Esophagus muscularis mucosa (tissue), 4 donors: ENCODE data around the gene ADAM8. TPM values are rescaled to one million over a fixed set of nuclear protein-coding genes. Genes with fewer than 3 reads are reported as not detected.
A peak's percentile ranks its signal among the peaks of the same experiment; 100 is the strongest.

ENCODE experiments used
- DNase-seq: peaks from one replicate; pipeline ENCODE4 v3.0.0-alpha.2; 2017; ENCODE audit errors: extremely low spot score
- H3K27ac ChIP-seq, 4 donors: fragments of 200-600 bp; sonication (generic); replicated peaks in 1 of 4; 1 replicate in 3 of 4; 2 replicates in 1 of 4; pipeline ENCODE4 v1.5.1; 2016 to 2019; ENCODE audit warnings: mild to moderate bottlenecking in 1 of 4
- H3K27me3 ChIP-seq, 4 donors: fragments of 200-600 bp; sonication (generic); one replicate each; pipeline versions ENCODE4 v1.5.1 to v1.6.0; 2016 to 2019
- H3K36me3 ChIP-seq, 4 donors: fragments of 200-600 bp; sonication (generic); one replicate each; pipeline ENCODE4 v1.5.1; 2016 to 2019
- H3K4me1 ChIP-seq, 4 donors: fragments of 200-600 bp; sonication (generic); one replicate each; pipeline ENCODE4 v1.5.1; 2016 to 2019
- H3K4me3 ChIP-seq, 4 donors: fragments of 200-600 bp; sonication (generic); 1 replicate in 2 of 4; 2 replicates in 2 of 4; pipeline ENCODE4 v1.5.1; 2016 to 2019; ENCODE audit warnings: mild to moderate bottlenecking in 4 of 4, moderate library complexity in 1 of 4
- H3K9me3 ChIP-seq, 4 donors: fragments of 200-600 bp; sonication (generic); 1 replicate in 3 of 4; 2 replicates in 1 of 4; pipeline ENCODE4 v1.5.1; 2016 to 2019
- CTCF ChIP-seq, 3 experiments: fragments of 200-600 bp in 2 of 3; fragments of 450-650 bp in 1 of 3; sonication (generic) in 2 of 3; IDR thresholded peaks; one replicate each; pipeline ENCODE4 v1.5.1; 2017 to 2019; ENCODE audit warnings: antibody characterized with exemption in 3 of 3, mild to moderate bottlenecking in 2 of 3, moderate library complexity in 1 of 3
- EP300 ChIP-seq: sonication (generic); formaldehyde crosslinking; IDR thresholded peaks from one replicate; pipeline ENCODE4 v1.6.1; 2017; ENCODE audit warnings: antibody characterized with exemption
- POLR2A ChIP-seq: fragments of 450-650 bp; IDR thresholded peaks from one replicate; pipeline ENCODE4 v1.6.1; 2017; ENCODE audit warnings: antibody characterized with exemption, moderate library complexity, mild to moderate bottlenecking, low read depth
- POLR2AphosphoS5 ChIP-seq, 2 donors: sonication (generic); formaldehyde crosslinking; IDR thresholded peaks; one replicate each; pipeline ENCODE4 v1.6.1; 2017; ENCODE audit warnings: antibody characterized with exemption in 2 of 2
- WGBS: methylation state at CpG from one replicate; pipeline ENCODE4 v1.1.5; 2018; 5-methylcytosine and 5-hydroxymethylcytosine counted together
- intact Hi-C: fragments of 100-400 bp; cut with DNase I; formaldehyde crosslinking; loops from one replicate; pipeline ENCODE4 v1.15.1; 2023
- total RNA-seq, 4 donors: library from RNA; depleted of rRNA; stranded (reverse); fragments of >200 nt; gene quantifications; one replicate each; pipeline versions ENCODE4 v1.1.0 to v1.2.1, GENCODE V29; 2016

The ADAM8 gene
- total RNA-seq, 4 donors from 2014 or later = 1.2 to 8.9 (median 2.3) TPM

- Histone ChIP-seq H3K27me3 (peaks cover 0 to 42% (median 10%) of the 10 kb centered on the region in 4 donors), H3K4me3 (peak overlapping the region in 2 of 4 donors; percentile 3 to 47), H3K4me1 (peaks cover 6 to 26% (median 18%) of the 10 kb centered on the region in 4 donors), H3K9me3 (no peaks in the 10 kb centered on the region), H3K27ac (no peak overlapping the region), H3K36me3 (peaks cover 2 to 42% (median 27%) of the 10 kb centered on the region in 4 donors)
- TF ChIP-seq POLR2AphosphoS5 (IDR thresholded peaks at IDR 0.05) = no peak
- TF ChIP-seq EP300 = no peak
- TF ChIP-seq CTCF (IDR thresholded peaks at IDR 0.05) = no peak
- TF ChIP-seq POLR2A = no peak
- 53% methylated on average over 3 of the region's 26 CpGs for WGBS
- DNase-seq = no peak
- intact Hi-C loops = no loop called here
Measured at GRCh38 chr10:133274751-133275683, 1.7 kb downstream of the ADAM8 start.

GRCh38 chr10:133273534-133274143 is 3.0 kb downstream of the ADAM8 start:
- no peak for TF ChIP-seq EP300
- no peak for TF ChIP-seq POLR2AphosphoS5 (IDR thresholded peaks at IDR 0.05)
- no peak for TF ChIP-seq POLR2A
- no peak for TF ChIP-seq CTCF (IDR thresholded peaks at IDR 0.05)
- Histone ChIP-seq H3K9me3 (no peaks in the 10 kb centered on the region), H3K36me3 (peaks cover 0 to 42% (median 13%) of the 10 kb centered on the region in 4 donors), H3K27me3 (peaks cover 0 to 42% (median 10%) of the 10 kb centered on the region in 4 donors), H3K27ac (no peak overlapping the region), H3K4me1 (peaks cover 6 to 26% (median 18%) of the 10 kb centered on the region in 4 donors), H3K4me3 (no peak overlapping the region)
- 87% methylated on average over 13 of the region's 28 CpGs for WGBS
- intact Hi-C loops = no loop called here
- DNase-seq = no peak

GRCh38 chr10:133272964-133273420 is 3.7 kb downstream of the ADAM8 start:
- no peak overlapping the region for H3K27ac ChIP-seq
- H3K27me3 ChIP-seq = peaks cover 0 to 42% (median 10%) of the 10 kb centered on the region in 4 donors
- WGBS = 86% methylated on average over 8 of the region's 25 CpGs
- TF ChIP-seq EP300 (no peak), POLR2AphosphoS5 (IDR thresholded peaks at IDR 0.05) (no peak), CTCF (IDR thresholded peaks at IDR 0.05) (no peak), POLR2A (no peak)
- peaks cover 0 to 42% (median 11%) of the 10 kb centered on the region in 4 donors for H3K36me3 ChIP-seq
- intact Hi-C loops = no loop called here
- H3K4me1 ChIP-seq = peaks cover 6 to 26% (median 16%) of the 10 kb centered on the region in 4 donors
- H3K9me3 ChIP-seq = no peaks in the 10 kb centered on the region
- no peak for DNase-seq
- no peak overlapping the region for H3K4me3 ChIP-seq

- 82% methylated on average over 20 of the region's 29 CpGs for WGBS
- Histone ChIP-seq H3K36me3 (peaks cover 0 to 42% (median 11%) of the 10 kb centered on the region in 4 donors), H3K27ac (no peak overlapping the region), H3K4me1 (peaks cover 6 to 22% (median 13%) of the 10 kb centered on the region in 4 donors), H3K27me3 (peaks cover 0 to 37% (median 10%) of the 10 kb centered on the region in 4 donors), H3K4me3 (no peak overlapping the region), H3K9me3 (no peaks in the 10 kb centered on the region)
- DNase-seq = no peak
- TF ChIP-seq POLR2AphosphoS5 (IDR thresholded peaks at IDR 0.05) (no peak), CTCF (IDR thresholded peaks at IDR 0.05) (no peak), POLR2A (no peak), EP300 (no peak)
- intact Hi-C loops = no loop called here
Measured at GRCh38 chr10:133272301-133272963, 4.2 kb downstream of the ADAM8 start.
